Neural progenitor cell (in vitro differentiated cells): ENCODE data around the gene DPM3. TPM values are rescaled to one million over a fixed set of nuclear protein-coding genes. Genes with fewer than 3 reads are reported as not detected.

Source experiments
- DNase-seq: peaks from one replicate; pipeline ENCODE4 v3.0.0-alpha.2; 2016; ENCODE audit warnings: low spot score
- H2AFZ ChIP-seq: fragments of 200-600 bp; sonication (generic); replicated peaks from 2 replicates; pipeline ENCODE4 v1.6.1; 2016; ENCODE audit warnings: antibody characterized with exemption
- H3F3A ChIP-seq: fragments of 200-600 bp; sonication (generic); 2 replicates; pipeline ENCODE4 v1.6.1; 2016; ENCODE audit warnings: antibody characterized with exemption, low read depth
- H3K27ac ChIP-seq: fragments of 200-600 bp; sonication (generic); 2 replicates; pipeline ENCODE4 v1.5.1; 2016; ENCODE audit warnings: mild to moderate bottlenecking
- H3K27me3 ChIP-seq: fragments of 200-600 bp; sonication (generic); 2 replicates; pipeline ENCODE4 v1.6.1; 2016; ENCODE audit warnings: mild to moderate bottlenecking, moderate library complexity
- H3K36me3 ChIP-seq: fragments of 200-600 bp; sonication (generic); 2 replicates; pipeline ENCODE4 v1.5.1; 2016
- H3K4me1 ChIP-seq: fragments of 200-600 bp; sonication (generic); 2 replicates; pipeline ENCODE4 v1.6.1; 2016; ENCODE audit warnings: mixed run types
- H3K4me2 ChIP-seq: fragments of 200-600 bp; sonication (generic); 2 replicates; pipeline ENCODE4 v1.6.1; 2016
- H3K4me3 ChIP-seq: fragments of 200-600 bp; sonication (generic); 2 replicates; pipeline ENCODE4 v1.5.1; 2016
- H3K79me2 ChIP-seq: fragments of 200-600 bp; sonication (generic); 2 replicates; pipeline ENCODE4 v1.6.1; 2016; ENCODE audit warnings: low read depth
- H3K9ac ChIP-seq: fragments of 200-600 bp; sonication (generic); 2 replicates; pipeline ENCODE4 v1.6.1; 2016
- H3K9me3 ChIP-seq: fragments of 200-600 bp; sonication (generic); 2 replicates; pipeline ENCODE4 v1.5.1; 2016; ENCODE audit warnings: low read depth
- H4K20me1 ChIP-seq: fragments of 200-600 bp; sonication (generic); 2 replicates; pipeline ENCODE4 v1.6.1; 2016; ENCODE audit warnings: low read depth
- H3K27ac Mint-ChIP-seq: 3 replicates; pipeline ENCODE4 v1.8.0; 2021; ENCODE audit warnings: mixed read lengths
- H3K27me3 Mint-ChIP-seq: 2 replicates; pipeline ENCODE4 v1.8.0; 2022; ENCODE audit warnings: low read depth, mild to moderate bottlenecking, inconsistent platforms, moderate library complexity, mixed read lengths; ENCODE audit not compliant: insufficient read depth
- H3K36me3 Mint-ChIP-seq: 3 replicates; pipeline ENCODE4 v1.8.0; 2021; ENCODE audit warnings: mixed read lengths
- H3K4me1 Mint-ChIP-seq: 3 replicates; pipeline ENCODE4 v1.8.0; 2021; ENCODE audit warnings: mixed read lengths
- H3K4me3 Mint-ChIP-seq: 3 replicates; pipeline ENCODE4 v1.8.0; 2021; ENCODE audit warnings: mild to moderate bottlenecking, moderate library complexity, mixed read lengths
- H3K9me3 Mint-ChIP-seq: 3 replicates; pipeline ENCODE4 v1.8.0; 2020; ENCODE audit warnings: mixed read lengths
- CTCF ChIP-seq: fragments of 200-600 bp; sonication (generic); IDR thresholded peaks from 2 replicates; pipeline ENCODE4 v1.5.1; 2017; ENCODE audit warnings: antibody characterized with exemption, mild to moderate bottlenecking
- EZH2 ChIP-seq: fragments of 200-600 bp; sonication (generic); IDR thresholded peaks from 2 replicates; pipeline ENCODE4 v1.6.1; 2017; ENCODE audit warnings: antibody characterized with exemption, mild to moderate bottlenecking, moderate library complexity
- EZH2phosphoT487 ChIP-seq: fragments of 200-600 bp; sonication (generic); IDR thresholded peaks from 2 replicates; pipeline ENCODE4 v1.6.1; 2017; ENCODE audit warnings: antibody characterized with exemption
- total RNA-seq: library from RNA; depleted of rRNA; stranded (reverse); fragments of >200 nt; gene quantifications from 2 replicates; pipeline ENCODE4 v1.2.3, GENCODE V29; 2015; ENCODE audit warnings: low replicate concordance

DPM3 gene
- total RNA-seq, 1 donor from 2014 or later: 16.8 TPM

- Histone ChIP-seq H3F3A (peaks cover 80% of the 10 kb centered on the region), H3K79me2 (peaks cover 26% of the 10 kb centered on the region), H3K27me3 (no peaks in the 10 kb centered on the region), H3K4me3 (peak overlapping the region; percentile 87), H3K4me1 (peaks cover 10% of the 10 kb centered on the region), H3K9me3 (no peaks in the 10 kb centered on the region), H3K36me3 (no peaks in the 10 kb centered on the region), H3K9ac (peak overlapping the region; percentile 77), H2AFZ (peak overlapping the region; percentile 94), H4K20me1 (no peaks in the 10 kb centered on the region), H3K4me2 (peak overlapping the region; percentile 98), H3K27ac (peak overlapping the region; percentile 70)
- TF ChIP-seq CTCF (no peak), EZH2phosphoT487 (no peak), EZH2 (no peak)
- Mint-ChIP-seq H3K4me3 (peak overlapping the region; percentile 94), H3K27ac (peak overlapping the region; percentile 58), H3K36me3 (peaks cover 10% of the 10 kb centered on the region), H3K27me3 (peaks cover 16% of the 10 kb centered on the region), H3K9me3 (no peaks in the 10 kb centered on the region), H3K4me1 (peaks cover 46% of the 10 kb centered on the region)
- DNase-seq: no peak
These were observed 31.8 kb upstream of the DPM3 start for GRCh38 chr1:155171836-155172731.

- Histone ChIP-seq H3K4me3 (no peak overlapping the region), H4K20me1 (no peaks in the 10 kb centered on the region), H3K27me3 (no peaks in the 10 kb centered on the region), H3K9ac (no peak overlapping the region), H3K9me3 (no peaks in the 10 kb centered on the region), H3K36me3 (no peaks in the 10 kb centered on the region), H3F3A (peaks cover 85% of the 10 kb centered on the region), H2AFZ (no peak overlapping the region), H3K79me2 (peaks cover 26% of the 10 kb centered on the region), H3K4me1 (peaks cover 23% of the 10 kb centered on the region), H3K4me2 (no peak overlapping the region), H3K27ac (no peak overlapping the region)
- no peak for DNase-seq
- H3K4me1 Mint-ChIP-seq: peaks cover 48% of the 10 kb centered on the region
- TF ChIP-seq EZH2phosphoT487: no peak
- TF ChIP-seq CTCF: no peak
- TF ChIP-seq EZH2: no peak
- H3K9me3 Mint-ChIP-seq: no peaks in the 10 kb centered on the region
- peaks cover 4% of the 10 kb centered on the region for H3K36me3 Mint-ChIP-seq
- H3K27ac Mint-ChIP-seq: no peak overlapping the region
- H3K27me3 Mint-ChIP-seq: peaks cover 18% of the 10 kb centered on the region
- peak overlapping the region; percentile 21 for H3K4me3 Mint-ChIP-seq
These were observed 30.5 kb upstream of the DPM3 start for GRCh38 chr1:155170806-155171205.

GRCh38 chr1:155170101-155170785, 29.9 kb upstream of the DPM3 start:
- Histone ChIP-seq H3K79me2 (peaks cover 26% of the 10 kb centered on the region), H3K36me3 (no peaks in the 10 kb centered on the region), H3K4me1 (peaks cover 27% of the 10 kb centered on the region), H2AFZ (no peak overlapping the region), H3K9me3 (no peaks in the 10 kb centered on the region), H3K27me3 (no peaks in the 10 kb centered on the region), H3F3A (peaks cover 85% of the 10 kb centered on the region), H3K4me2 (no peak overlapping the region), H3K27ac (no peak overlapping the region), H4K20me1 (no peaks in the 10 kb centered on the region), H3K9ac (no peak overlapping the region), H3K4me3 (no peak overlapping the region)
- Mint-ChIP-seq H3K36me3 (peaks cover 4% of the 10 kb centered on the region), H3K9me3 (peaks cover 3% of the 10 kb centered on the region), H3K4me1 (peaks cover 47% of the 10 kb centered on the region), H3K27ac (no peak overlapping the region), H3K4me3 (no peak overlapping the region), H3K27me3 (peaks cover 20% of the 10 kb centered on the region)
- no peak for DNase-seq
- TF ChIP-seq CTCF: no peak
- no peak for TF ChIP-seq EZH2
- no peak for TF ChIP-seq EZH2phosphoT487
